Measurements from ENCODE around the gene GPC6.

DNA sequence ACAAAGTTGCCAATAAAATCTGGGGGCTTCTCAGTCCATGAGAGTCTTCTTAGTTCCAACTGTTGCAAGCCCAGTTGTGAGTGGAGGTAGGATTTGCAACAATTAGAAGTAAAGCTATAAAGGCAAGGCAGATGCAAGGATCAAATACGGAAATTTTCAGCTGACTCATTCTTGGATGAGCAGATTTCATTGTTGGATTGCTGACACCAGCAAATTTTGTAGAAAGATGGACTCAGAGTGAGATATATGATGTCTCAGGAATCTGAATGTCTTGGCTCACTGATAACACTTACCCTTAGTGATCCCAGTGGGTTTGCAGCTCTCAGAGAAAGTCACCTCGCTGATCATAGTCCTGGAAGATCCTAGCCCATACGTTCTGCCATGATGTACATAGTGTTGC, 209.0 kb downstream of the GPC6 start:
- TF ChIP-seq ZC3H11A (IDR thresholded peaks at IDR 0.05) (no peak), BHLHE40 (IDR thresholded peaks at IDR 0.05; ENCODE audit: low read depth, low read length) (no peak), CHD2 (IDR thresholded peaks at IDR 0.05; ENCODE audit: low read length, partially characterized antibody) (no peak), RCOR1 (IDR thresholded peaks at IDR 0.05; ENCODE audit: low read depth, low read length) (no peak), JUN (IDR thresholded peaks at IDR 0.05) (no peak)
- TF ChIP-seq, protein P1, sequence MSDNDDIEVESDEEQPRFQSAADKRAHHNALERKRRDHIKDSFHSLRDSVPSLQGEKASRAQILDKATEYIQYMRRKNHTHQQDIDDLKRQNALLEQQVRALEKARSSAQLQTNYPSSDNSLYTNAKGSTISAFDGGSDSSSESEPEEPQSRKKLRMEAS (IDR thresholded peaks at IDR 0.05), result no peak
- TF ChIP-seq, protein P2, sequence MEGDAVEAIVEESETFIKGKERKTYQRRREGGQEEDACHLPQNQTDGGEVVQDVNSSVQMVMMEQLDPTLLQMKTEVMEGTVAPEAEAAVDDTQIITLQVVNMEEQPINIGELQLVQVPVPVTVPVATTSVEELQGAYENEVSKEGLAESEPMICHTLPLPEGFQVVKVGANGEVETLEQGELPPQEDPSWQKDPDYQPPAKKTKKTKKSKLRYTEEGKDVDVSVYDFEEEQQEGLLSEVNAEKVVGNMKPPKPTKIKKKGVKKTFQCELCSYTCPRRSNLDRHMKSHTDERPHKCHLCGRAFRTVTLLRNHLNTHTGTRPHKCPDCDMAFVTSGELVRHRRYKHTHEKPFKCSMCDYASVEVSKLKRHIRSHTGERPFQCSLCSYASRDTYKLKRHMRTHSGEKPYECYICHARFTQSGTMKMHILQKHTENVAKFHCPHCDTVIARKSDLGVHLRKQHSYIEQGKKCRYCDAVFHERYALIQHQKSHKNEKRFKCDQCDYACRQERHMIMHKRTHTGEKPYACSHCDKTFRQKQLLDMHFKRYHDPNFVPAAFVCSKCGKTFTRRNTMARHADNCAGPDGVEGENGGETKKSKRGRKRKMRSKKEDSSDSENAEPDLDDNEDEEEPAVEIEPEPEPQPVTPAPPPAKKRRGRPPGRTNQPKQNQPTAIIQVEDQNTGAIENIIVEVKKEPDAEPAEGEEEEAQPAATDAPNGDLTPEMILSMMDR (IDR thresholded peaks at IDR 0.05), result no peak
- TF ChIP-seq, protein P3, sequence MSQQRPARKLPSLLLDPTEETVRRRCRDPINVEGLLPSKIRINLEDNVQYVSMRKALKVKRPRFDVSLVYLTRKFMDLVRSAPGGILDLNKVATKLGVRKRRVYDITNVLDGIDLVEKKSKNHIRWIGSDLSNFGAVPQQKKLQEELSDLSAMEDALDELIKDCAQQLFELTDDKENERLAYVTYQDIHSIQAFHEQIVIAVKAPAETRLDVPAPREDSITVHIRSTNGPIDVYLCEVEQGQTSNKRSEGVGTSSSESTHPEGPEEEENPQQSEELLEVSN (IDR thresholded peaks at IDR 0.05; ENCODE audit: borderline replicate concordance, low read depth), result no peak
- TF ChIP-seq, protein P4, sequence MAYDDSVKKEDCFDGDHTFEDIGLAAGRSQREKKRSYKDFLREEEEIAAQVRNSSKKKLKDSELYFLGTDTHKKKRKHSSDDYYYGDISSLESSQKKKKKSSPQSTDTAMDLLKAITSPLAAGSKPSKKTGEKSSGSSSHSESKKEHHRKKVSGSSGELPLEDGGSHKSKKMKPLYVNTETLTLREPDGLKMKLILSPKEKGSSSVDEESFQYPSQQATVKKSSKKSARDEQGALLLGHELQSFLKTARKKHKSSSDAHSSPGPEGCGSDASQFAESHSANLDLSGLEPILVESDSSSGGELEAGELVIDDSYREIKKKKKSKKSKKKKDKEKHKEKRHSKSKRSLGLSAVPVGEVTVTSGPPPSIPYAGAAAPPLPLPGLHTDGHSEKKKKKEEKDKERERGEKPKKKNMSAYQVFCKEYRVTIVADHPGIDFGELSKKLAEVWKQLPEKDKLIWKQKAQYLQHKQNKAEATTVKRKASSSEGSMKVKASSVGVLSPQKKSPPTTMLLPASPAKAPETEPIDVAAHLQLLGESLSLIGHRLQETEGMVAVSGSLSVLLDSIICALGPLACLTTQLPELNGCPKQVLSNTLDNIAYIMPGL (CRISPR knock-in tag; IDR thresholded peaks at IDR 0.05; ENCODE audit: borderline replicate concordance), result no peak
- TF ChIP-seq, protein P5, sequence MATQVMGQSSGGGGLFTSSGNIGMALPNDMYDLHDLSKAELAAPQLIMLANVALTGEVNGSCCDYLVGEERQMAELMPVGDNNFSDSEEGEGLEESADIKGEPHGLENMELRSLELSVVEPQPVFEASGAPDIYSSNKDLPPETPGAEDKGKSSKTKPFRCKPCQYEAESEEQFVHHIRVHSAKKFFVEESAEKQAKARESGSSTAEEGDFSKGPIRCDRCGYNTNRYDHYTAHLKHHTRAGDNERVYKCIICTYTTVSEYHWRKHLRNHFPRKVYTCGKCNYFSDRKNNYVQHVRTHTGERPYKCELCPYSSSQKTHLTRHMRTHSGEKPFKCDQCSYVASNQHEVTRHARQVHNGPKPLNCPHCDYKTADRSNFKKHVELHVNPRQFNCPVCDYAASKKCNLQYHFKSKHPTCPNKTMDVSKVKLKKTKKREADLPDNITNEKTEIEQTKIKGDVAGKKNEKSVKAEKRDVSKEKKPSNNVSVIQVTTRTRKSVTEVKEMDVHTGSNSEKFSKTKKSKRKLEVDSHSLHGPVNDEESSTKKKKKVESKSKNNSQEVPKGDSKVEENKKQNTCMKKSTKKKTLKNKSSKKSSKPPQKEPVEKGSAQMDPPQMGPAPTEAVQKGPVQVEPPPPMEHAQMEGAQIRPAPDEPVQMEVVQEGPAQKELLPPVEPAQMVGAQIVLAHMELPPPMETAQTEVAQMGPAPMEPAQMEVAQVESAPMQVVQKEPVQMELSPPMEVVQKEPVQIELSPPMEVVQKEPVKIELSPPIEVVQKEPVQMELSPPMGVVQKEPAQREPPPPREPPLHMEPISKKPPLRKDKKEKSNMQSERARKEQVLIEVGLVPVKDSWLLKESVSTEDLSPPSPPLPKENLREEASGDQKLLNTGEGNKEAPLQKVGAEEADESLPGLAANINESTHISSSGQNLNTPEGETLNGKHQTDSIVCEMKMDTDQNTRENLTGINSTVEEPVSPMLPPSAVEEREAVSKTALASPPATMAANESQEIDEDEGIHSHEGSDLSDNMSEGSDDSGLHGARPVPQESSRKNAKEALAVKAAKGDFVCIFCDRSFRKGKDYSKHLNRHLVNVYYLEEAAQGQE (IDR thresholded peaks at IDR 0.05), result no peak

All from A549 (cell line).